Prostate gland (tissue), 2 donors: ENCODE results near the gene TRPM4. TPM values are rescaled to one million over a fixed set of nuclear protein-coding genes. Genes with fewer than 3 reads are reported as not detected.

ENCODE experiments used
- DNase-seq: peaks from one replicate; pipeline ENCODE4 v3.0.0-alpha.2; 2019; ENCODE audit warnings: low spot score
- H3K27ac ChIP-seq, 2 donors: fragments of 200-600 bp; sonication (generic); 2 replicates each; pipeline ENCODE4 v1.5.1; 2017 to 2019
- H3K27me3 ChIP-seq: fragments of 200-600 bp; sonication (generic); replicated peaks from 2 replicates; pipeline ENCODE4 v1.5.1; 2019; ENCODE audit not compliant: insufficient read depth
- H3K36me3 ChIP-seq, 2 donors: fragments of 200-600 bp; sonication (generic); 1 replicate in 1 of 2; 2 replicates in 1 of 2; pipeline versions ENCODE4 v1.5.1 to v1.8.1; 2017 to 2019
- H3K4me1 ChIP-seq: fragments of 200-600 bp; sonication (generic); replicated peaks from 2 replicates; pipeline ENCODE4 v1.5.1; 2019
- H3K4me3 ChIP-seq, 2 donors: fragments of 200-600 bp; sonication (generic); 2 replicates each; pipeline ENCODE4 v1.5.1; 2017 to 2019
- H3K9me3 ChIP-seq: fragments of 200-600 bp; sonication (generic); 2 replicates; pipeline ENCODE4 v1.5.1; 2017
- CTCF ChIP-seq, 4 experiments: fragments of 200-600 bp in 2 of 4; fragments of 450-650 bp in 2 of 4; sonication (generic) in 2 of 4; IDR thresholded peaks; 1 replicate in 3 of 4; 2 replicates in 1 of 4; pipeline ENCODE4 v1.5.1; 2016 to 2019; ENCODE audit warnings: antibody characterized with exemption in 4 of 4, mild to moderate bottlenecking in 2 of 4, moderate library complexity in 2 of 4
- POLR2A ChIP-seq: fragments of 450-650 bp; IDR thresholded peaks from one replicate; pipeline ENCODE4 v1.6.1; 2016; ENCODE audit warnings: antibody characterized with exemption, mild to moderate bottlenecking
- POLR2AphosphoS5 ChIP-seq: sonication (generic); formaldehyde crosslinking; IDR thresholded peaks from one replicate; pipeline ENCODE4 v1.6.1; 2017; ENCODE audit warnings: antibody characterized with exemption
- WGBS: methylation state at CpG from one replicate; pipeline ENCODE4 v1.1.5; 2018; 5-methylcytosine and 5-hydroxymethylcytosine counted together
- intact Hi-C: fragments of 100-400 bp; cut with DNase I; formaldehyde crosslinking; loops from one replicate; pipeline ENCODE4 v1.14.2; 2022
- total RNA-seq, 2 donors: library from RNA; depleted of rRNA; stranded (reverse); fragments of >200 nt; gene quantifications; one replicate each; pipeline ENCODE4 v1.1.0, GENCODE V29; 2016

TRPM4 gene
- total RNA-seq, 2 donors from 2014 or later, result 99.0 to 126 TPM

GRCh38 chr19:49127674-49128544 is 29.7 kb upstream of the TRPM4 start:
- H3K27me3 ChIP-seq, result no peaks in the 10 kb centered on the region
- peak overlapping the region; percentile 47 to 67 for H3K27ac ChIP-seq
- H3K9me3 ChIP-seq, result no peaks in the 10 kb centered on the region
- intact Hi-C loops, result no loop called here
- peak; percentile 96 for DNase-seq
- H3K36me3 ChIP-seq, result no peaks in the 10 kb centered on the region
- H3K4me3 ChIP-seq, result peak overlapping the region; percentile 10 to 18
- WGBS, result 4% methylated on average over 57 of the region's 63 CpGs
- peak; percentile 80 for TF ChIP-seq POLR2AphosphoS5
- peak; percentile 61 for TF ChIP-seq POLR2A
- TF ChIP-seq CTCF (IDR thresholded peaks at IDR 0.05), result peak in 2 of 4 experiments; percentile 39 to 44
- no peaks in the 10 kb centered on the region for H3K4me1 ChIP-seq

- Histone ChIP-seq H3K4me3 (no peak overlapping the region), H3K27me3 (no peaks in the 10 kb centered on the region), H3K36me3 (no peaks in the 10 kb centered on the region), H3K4me1 (no peaks in the 10 kb centered on the region), H3K9me3 (no peaks in the 10 kb centered on the region), H3K27ac (peak overlapping the region in 1 of 2 donors; percentile 47)
- DNase-seq, result no peak
- 64% methylated on average over 15 of the region's 15 CpGs for WGBS
- intact Hi-C loops, result no loop called here
- no peak for TF ChIP-seq POLR2A
- TF ChIP-seq POLR2AphosphoS5, result no peak
- no peak for TF ChIP-seq CTCF (IDR thresholded peaks at IDR 0.05)
Measured at GRCh38 chr19:49128545-49129237, 28.9 kb upstream of the TRPM4 start.

- H3K4me3 ChIP-seq, result no peak overlapping the region
- no peaks in the 10 kb centered on the region for H3K36me3 ChIP-seq
- H3K27me3 ChIP-seq, result no peaks in the 10 kb centered on the region
- intact Hi-C loops, result no loop called here
- H3K4me1 ChIP-seq, result no peaks in the 10 kb centered on the region
- no peak overlapping the region for H3K27ac ChIP-seq
- no peak for DNase-seq
- whole genome bisulfite sequencing, result 73% methylated on average over 16 of the region's 16 CpGs
- no peak for TF ChIP-seq POLR2AphosphoS5
- no peak for TF ChIP-seq CTCF (IDR thresholded peaks at IDR 0.05)
- TF ChIP-seq POLR2A, result no peak
- H3K9me3 ChIP-seq, result no peaks in the 10 kb centered on the region
Measured at GRCh38 chr19:49129238-49129583, 28.4 kb upstream of the TRPM4 start.

GRCh38 chr19:49130325-49130724 is 27.3 kb upstream of the TRPM4 start:
- intact Hi-C loops, result no loop called here
- TF ChIP-seq POLR2AphosphoS5, result no peak
- TF ChIP-seq POLR2A, result no peak
- H3K4me3 ChIP-seq, result no peak overlapping the region
- no peak overlapping the region for H3K27ac ChIP-seq
- no peaks in the 10 kb centered on the region for H3K9me3 ChIP-seq
- no peak for DNase-seq
- no peaks in the 10 kb centered on the region for H3K4me1 ChIP-seq
- WGBS, result 91% methylated on average over 24 of the region's 24 CpGs
- H3K36me3 ChIP-seq, result no peaks in the 10 kb centered on the region
- H3K27me3 ChIP-seq, result no peaks in the 10 kb centered on the region

- 18% methylated on average over 49 of the region's 49 CpGs for WGBS
- H3K27me3 ChIP-seq, result no peaks in the 10 kb centered on the region
- DNase-seq, result no peak
- no peaks in the 10 kb centered on the region for H3K4me1 ChIP-seq
- no peak for TF ChIP-seq CTCF (IDR thresholded peaks at IDR 0.05)
- no peak for TF ChIP-seq POLR2A
- no peak for TF ChIP-seq POLR2AphosphoS5
- intact Hi-C loops, result no loop called here
- H3K4me3 ChIP-seq, result peak overlapping the region; percentile 10 to 23
- no peaks in the 10 kb centered on the region for H3K36me3 ChIP-seq
- no peaks in the 10 kb centered on the region for H3K9me3 ChIP-seq
- peak overlapping the region; percentile 47 to 62 for H3K27ac ChIP-seq
Measured at GRCh38 chr19:49132974-49133609, 24.5 kb upstream of the TRPM4 start.
